ENCODE results near the gene CHRNA7.

Gene CHRNA7

DNA sequence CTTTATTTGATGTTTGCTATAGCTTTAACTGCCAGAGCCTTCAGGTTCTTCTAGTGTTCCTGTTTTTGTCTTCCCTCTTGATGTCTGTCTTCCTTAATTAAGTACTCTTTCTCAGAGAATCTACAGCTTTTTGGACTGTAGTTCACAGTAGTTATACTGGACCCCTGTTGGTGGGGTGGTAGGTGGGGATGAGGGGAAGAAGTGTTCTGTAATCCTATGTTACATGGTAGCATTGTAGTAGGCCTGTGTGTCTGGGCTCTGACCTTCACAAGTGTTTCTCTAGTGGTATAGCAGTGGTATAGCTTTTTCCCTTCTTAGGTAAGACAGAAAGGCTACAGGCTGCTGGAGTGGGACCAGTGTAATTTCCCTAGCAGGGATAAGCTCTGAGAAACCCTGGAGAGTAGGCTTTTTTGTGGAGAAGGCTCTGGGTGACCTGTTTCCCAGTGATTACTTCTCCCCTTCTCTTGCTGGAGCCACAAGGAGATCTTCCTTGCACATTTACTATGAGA, 59.6 kb downstream of the CHRNA7 start:
- no peak for DNase-seq

DNA sequence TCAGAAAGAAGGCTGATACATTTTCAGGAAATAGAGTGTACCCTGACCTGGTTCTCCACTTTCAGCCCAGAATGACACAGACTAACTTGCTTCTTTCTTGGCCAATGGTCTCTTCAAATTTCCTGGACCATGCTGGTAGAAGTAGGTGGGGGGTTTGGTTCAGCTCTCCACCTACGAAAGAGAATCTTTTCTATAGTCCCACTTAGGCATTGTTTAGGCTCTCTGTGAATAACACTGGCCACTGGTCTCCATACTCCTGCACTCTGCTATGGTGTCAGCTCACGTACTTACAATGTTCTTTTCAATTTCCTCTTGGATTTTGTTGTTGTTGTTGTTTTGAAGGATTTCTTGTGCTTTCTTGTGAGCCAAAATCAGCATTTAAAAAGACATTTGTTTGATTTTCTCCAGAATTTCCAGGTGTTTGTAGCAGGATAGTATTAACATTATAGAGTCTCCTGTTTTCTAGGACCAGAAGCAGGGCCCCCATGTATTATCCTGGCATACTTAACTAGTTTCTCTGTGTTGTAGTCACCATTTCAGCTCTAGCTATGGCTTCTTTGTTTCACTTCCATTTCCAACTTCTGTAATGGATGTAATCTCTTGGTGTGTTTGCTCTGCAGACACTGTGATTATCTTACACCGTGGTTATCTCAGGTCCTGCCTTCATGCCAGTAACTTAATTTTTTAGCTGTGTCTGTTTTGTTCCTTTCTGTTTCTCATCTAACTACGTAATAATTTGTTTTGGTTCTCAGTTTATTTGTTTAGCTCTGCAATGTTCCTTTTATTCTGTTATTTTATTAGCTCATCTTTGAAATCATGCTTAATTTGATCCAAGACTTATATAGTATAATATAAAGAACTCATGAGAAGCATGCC, 61.4 kb downstream of the CHRNA7 start:
- DNase-seq, result no peak

DNA sequence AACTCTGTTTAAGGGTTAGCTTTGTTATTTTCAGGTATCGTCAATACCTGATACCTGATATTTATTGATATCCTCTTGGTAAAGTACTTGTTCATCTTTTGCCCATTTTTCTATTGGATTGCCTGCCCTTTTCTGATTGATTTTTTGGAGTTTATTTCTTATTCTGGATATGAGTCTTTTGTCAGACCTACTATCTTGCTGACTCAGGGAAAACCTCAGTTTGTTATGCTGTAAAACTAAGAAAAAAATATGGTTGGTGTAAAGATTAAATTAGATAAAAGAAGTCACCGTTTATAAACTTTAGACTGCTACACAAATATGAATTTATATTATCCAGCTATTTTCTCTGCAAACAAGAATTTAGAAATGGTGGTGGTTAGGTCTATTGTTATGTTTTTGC, 65.9 kb downstream of the CHRNA7 start:
- no peak for DNase-seq

DNA sequence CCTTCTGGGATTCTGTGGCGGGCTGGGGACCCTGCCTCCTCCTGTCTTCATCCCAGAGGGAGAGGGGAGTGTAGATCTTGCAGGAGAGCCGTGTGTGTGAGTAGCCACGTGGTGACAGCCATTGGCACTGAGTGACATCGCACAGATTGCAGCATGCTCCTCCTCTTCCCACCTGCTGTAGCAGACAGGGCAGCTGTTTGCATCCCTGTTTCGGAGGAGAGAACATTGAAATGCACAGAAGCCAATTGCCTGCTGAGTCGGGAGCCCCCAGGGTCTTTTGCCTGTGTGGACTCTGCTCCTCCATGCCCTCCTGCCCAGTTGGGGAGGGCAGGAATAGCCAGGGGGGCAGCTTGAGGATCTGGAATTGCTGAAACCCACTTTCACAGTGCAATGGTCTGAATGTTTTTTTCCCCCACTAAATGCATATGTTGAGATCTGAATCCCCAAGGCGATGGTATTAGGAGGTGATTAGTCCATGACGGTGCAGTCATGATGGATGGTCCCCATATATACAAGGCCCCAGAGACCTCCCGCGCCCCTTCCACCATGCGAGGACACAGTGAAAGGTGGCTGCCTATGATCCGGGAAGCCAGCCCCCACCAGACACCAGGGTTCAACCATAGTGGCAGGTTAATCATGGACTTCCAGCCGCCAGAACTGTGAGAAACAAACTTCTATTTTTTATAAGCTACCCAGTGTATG, 66.8 kb downstream of the CHRNA7 start:
- DNase-seq, result no peak

DNA sequence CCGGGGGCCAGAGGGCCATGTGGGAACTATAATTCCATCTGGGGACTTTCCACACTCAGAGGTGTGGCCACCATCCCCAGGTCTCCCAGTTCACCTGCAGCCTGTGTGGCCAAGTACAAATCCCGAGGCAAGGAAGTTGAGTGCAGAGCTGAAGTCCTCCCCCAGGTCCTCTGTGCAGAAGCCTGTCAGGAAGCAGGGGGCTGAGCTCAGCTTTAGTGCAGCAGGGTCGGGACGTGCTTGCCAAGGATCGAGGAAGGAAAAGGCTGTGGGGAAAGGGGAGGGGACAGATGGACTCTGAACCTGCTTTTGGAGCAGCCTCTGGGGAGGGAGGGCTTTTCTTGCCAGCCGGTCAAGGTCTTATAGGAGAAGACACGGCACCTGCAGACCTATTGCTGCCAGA, 67.7 kb downstream of the CHRNA7 start:
- DNase-seq, result no peak

DNA sequence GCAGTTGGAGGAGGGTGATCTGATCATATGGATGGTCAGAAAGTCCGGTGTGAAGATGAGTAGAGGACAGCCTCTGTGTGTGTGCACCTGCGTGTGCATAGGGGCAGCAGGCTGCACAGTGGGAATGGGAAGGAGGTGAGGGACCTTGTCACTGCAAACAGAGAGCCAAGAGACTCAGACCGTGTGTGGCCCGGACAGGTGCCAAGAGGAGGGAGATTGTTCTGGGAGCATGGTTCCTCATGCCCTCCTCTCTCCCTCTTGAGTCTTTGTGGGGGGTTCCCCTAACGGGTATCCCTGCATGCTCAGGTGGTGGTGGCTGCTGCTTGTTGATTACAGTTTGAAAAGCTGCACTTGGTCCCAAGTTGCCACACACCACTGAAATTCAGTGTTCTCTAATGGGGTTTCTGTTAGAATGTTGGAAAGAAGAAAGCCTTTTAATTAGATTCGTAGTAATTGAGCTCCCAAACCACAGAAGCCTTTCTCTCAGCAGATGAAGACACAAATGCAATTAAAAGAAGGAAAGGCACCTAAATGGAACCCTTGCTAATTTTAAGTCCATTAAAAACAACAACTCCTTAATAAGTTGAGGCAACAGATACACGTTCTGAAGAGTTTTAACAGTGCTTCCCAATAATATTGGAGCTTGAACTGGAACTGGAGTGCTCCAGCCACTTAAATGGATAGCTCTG, 68.9 kb downstream of the CHRNA7 start:
- no peak for DNase-seq

DNA sequence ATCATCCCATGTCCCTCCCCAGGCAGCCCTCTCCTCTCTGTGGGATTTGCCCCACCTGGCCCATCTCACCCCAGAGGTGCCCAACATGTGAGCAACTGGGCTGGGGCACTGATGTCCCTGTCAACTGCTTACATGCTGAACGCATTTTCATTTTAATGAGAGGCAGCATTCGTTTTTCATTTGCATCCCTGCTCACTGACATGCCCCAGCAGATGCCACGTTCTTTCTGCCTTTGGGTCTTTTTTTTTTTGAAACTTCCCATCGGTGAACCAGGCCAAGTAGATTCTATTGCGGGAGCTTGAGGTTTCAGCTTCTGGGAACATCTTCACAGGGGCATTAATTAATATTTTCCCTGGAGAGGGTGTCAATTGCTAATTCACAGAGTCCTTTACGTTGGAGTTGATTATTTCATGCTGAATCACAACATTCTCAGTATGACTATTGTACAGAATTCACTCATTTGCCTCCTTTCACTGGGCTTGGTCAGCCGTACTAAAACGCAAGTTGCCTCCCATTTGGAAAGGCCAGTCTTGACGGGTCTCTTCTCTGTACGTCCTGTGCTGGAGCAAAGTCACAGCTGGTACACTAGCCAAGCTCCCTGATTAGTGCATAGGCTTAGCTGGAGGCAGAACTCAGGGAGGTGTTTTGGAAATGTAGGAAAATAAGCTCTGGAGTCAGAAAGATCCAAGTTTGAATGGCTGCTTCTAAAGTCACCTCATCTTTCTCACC, 69.8 kb downstream of the CHRNA7 start:
- DNase-seq, result no peak

DNA sequence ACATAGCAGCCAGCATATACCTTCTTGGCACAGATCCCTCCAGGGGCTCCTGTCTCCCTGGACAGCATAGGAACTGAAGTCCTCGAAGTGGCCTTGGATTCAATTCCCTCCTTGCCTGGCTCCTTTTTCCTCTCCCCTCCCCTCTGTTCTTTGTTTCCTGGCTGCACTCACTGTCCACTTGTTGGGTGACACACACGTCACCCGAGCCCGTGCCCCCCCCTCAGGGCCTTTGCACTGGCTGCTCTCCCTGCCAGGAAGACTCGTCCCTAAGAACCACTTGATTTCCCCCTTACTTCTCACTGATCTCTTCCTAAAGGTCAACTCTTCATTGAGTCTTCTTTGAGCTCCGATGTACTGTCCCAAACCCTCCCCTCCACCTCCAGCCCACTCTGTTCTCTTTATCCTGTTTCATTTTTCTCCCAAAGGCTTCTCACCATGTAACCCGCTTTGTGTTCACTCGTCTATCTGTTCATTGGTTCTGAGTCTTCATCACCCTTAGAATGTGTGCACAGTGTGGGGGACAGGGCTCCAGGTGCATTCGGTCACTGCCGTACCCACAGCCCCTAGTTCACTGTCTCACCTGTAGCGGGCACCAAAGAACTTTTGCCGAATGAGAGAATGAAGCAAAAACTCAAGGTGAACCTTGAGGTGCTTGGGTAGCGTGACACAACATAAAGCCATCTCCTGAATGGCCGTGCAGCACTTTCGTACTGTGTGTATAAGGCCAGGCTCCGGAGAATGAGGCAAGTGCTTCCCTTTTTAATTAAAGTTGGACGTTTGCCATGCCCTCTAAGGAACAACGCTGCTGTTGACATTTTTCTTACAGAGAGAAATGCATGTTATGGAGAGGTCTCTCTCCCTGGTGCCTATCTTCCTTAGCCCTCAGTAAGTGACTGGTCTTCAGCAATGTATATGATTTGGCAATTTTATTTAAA, 74.0 kb downstream of the CHRNA7 start:
- DNase-seq, result no peak

DNA sequence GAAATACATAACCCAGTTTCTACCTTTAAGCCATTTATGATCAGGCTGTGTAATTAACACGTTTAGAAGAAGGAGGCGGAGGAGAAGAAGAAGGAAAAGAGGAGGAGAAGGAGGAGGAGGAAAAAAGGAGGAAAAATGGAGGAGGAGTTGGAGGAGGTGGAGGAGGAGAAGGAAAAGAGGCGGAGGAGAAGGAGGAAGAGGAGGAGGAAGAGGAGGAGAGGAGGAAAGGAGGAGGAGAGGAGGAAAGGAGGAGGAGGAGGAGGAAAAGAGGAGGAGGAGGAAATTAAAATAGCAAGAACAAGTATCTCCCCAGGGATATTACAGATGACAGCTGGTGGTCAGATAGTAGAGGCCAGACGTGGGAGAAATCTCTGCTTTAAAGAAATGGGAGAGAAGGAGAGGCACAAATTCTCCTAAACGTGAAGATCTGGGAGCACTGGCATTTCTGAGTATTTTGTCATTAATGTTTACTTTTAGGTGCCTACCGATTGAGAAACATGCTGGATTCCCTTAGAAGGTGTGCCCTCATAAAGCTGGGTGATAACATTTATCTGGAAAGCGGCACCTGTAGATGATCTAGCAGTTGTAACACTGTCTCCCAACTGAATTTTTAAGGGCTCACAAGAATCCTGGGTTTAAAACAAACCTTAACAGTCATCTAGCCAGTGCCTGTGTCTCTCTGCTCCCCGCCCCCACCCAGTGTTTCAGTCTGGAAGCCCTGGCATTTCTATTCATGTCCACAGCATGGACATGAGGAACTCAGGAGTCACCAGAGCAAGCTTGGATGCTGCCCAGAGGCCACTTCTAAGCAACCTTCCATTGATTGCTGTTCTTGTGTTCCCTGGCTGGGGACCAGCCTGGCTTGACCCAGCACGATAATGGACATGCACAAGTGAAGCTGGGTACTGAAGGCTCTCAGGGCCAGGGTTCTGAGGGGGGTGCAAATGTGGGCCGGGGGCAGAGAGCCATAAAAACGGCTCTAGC, 75.2 kb downstream of the CHRNA7 start:
- DNase-seq, result no peak

DNA sequence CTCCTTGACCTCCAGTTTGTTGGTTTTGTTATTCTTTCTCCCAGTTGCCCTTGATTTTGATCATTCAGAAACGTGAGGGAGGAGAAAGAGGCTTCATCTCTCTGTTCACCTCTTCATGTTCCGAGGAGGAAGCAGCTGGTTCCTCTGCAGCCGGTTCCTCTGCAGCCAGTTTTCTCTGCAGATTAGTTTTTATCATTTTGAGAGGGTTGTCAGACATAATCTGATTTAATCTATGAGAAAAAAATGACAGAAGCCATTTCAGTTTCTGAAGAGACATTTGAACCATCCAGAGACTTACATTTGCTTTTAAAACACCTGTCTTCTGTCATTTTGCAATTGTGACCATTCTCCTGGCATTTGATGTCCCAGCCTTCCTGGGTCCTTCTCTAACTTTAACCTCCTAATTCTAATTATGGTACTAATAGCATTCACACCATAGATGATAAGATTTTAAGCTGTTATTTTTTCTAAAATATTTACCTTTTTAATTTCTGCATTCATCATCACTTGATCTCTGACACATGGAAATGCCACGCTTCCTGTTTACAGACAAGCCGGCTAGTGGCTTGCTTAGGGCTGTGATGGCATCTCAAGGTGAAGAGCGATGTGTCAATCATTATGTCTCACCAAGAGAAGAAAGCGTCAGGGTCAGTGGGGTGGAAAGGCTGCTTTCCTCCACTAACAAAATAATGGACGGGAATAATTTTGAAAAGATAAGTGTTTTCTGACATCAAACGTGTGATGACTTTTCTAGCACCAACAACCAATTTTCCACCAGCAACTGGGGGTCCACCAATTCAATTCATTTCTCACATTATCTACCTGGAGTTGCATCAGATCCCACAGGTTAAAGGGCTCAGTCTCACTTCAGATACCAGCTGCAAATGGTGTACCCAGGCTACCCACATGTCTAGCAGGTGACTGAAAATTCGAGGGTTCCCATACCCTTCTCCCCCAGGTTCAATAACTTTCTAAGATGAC, 76.4 kb downstream of the CHRNA7 start:
- DNase-seq, result no peak

DNA sequence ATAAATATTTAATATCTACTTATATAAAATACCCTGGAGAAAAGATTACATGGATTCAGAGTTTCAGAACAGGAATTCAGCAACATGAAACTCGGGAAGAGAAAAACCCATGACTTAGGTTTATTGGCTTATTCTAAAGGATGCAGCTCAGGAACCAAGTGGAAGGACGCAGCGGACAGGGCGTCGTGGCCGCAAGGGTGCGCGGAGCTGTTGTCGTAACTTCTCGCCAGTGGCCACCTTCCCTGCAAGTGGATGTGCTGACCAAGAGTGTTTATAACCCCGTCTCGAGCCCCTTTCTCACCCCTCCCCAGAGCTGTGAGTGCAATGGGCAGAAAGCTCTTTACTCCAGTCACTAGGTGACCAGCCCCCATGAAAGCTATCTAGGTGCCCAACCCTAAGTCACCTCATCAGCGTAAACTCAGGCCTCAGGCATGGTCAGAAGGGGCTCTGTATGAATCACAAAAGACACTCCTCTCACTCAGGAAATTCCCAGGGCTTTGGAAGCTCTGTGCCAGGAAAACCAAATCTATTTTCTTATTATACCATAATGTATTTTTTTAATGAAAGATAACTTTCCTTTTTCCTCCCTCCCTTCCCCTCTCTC, 77.3 kb downstream of the CHRNA7 start:
- DNase-seq, result no peak

DNA sequence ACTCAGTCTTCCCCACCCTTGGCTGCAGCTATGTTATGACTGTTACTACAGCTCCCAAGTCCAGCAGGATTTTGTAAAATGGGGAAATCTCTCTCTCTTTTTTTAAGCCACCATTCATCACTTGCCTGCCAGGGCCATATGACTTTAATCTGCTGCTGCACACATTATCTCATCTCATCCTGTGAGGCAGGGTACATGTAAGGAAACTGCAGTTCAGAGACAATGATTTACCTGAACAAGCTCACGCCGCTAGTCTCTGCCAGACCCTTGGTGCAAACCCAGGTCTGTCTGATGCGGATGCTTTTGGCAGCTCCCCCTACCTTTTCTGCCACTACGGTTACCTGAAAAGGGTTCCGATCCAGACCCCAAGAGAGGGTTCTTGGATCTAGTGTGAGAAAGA, 78.3 kb downstream of the CHRNA7 start:
- DNase-seq, result no peak

DNA sequence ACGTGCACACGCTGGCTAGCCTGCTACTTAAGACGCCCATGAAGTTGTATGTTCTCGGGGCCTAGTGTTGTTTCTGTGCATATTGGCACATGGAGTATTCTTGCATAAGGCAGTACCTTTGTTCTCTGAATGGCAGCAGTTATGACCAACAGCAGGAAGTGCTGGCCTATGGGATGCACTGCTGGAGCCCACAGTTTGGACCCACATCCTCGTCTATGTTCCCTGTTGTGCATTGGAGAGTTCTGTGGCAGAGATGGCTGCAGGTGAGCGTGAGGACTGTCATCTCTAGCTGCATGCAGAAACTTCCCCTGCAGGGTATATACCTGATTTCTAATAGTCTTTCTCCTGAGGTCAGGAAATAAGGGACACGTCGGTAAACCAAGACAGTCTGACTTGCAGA, 81.8 kb downstream of the CHRNA7 start:
- no peak for DNase-seq

DNA sequence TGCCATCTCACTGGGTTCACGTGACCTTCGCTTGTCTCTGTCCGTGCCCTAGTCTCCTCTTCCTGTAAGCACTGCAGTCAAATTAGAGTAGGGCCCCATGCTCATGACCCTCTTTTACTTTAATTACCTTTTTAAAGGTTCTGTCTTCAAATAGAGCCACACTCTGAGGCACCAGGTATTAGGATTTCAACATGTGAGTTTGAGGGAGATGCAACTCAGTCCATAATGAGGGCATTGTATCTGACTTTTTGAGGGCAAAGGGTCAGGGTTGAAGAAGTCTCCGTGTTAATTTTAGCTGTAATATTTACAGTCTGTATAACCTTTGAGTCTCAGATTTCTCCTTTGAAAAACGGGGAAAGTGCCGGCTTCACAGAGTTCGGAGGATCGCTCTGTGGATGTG, 82.9 kb downstream of the CHRNA7 start:
- DNase-seq, result no peak

DNA sequence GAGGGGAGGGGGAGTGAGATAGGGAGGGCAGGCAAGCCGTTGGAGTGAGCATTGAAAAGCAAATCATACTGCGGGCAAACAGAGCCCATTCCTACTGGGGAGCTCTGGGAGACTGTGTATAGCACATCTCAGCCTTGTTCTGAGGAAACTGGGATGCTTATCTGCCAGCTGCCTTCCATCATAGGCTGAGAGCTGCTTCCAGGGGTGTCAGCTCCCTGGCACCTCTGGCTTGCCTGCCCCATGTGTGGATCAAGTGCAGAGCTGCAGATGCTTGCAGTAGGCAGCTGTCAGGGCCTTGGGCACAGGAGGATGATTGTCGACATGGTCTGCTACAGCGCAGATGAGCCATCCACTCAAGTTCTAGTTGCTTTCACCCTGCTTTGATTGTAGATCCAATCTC, 86.8 kb downstream of the CHRNA7 start:
- DNase-seq, result no peak

DNA sequence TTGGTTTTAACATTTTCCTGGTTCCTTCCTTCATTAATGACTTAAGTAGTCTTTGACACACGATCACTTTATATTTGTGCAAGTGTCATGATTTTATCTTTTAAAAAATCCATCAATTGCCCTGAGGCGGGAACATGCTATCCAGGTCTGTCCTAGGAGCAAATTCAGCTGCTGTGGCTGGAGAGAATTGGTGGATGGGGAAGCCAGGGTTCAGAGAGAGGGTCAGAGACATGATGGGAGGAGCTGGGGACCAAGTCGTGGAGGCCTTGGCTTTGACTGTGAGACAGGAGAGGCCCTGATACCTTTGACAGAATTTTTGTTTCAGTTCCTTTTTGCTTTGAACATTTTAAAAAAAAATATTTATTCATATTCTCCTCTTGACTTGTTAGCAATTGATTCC, 89.0 kb downstream of the CHRNA7 start:
- no peak for DNase-seq

DNA sequence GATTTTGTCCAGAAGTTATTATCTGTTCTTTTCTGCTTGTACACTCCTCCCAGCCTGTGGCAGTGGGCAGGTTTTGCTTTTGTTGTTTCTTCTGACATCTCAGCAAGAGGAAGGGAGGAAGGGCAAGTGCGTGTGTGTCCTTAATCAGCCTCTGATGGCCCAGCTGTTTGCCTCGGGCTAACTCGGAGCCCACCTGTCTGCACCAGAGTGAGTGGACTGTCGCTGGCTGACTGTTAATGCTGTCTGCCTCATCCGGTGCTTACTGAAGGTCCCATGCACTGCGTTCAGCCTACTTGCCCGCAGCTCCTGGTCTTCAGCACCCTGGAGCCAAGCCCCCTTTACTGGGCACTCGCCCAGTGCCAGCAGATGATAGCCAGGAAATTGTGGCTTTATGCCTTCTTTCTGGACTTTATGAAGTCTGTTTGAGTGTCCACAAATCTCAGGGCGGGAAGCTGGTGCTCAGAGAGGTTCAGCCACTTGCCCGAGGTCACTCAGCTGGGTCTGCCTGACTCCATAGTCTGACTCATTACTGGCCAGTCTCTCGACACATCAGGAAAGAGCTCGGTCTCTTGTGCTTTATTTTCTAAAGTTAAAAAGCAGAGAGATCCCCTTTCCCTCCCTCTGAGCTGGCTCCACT, 89.5 kb downstream of the CHRNA7 start:
- no peak for DNase-seq
